Measurements from ENCODE around the gene RAB10.

GRCh38 chr2:26182887-26183630 lies 149.2 kb downstream of the RAB10 start:
- TF ChIP-seq POLR2AphosphoS5 (IDR thresholded peaks at IDR 0.05; ENCODE audit: low read depth, low read length) (no peak), SIN3A (IDR thresholded peaks at IDR 0.05; ENCODE audit: borderline replicate concordance, insufficient read depth, low read length) (no peak), REST (IDR thresholded peaks at IDR 0.05; ENCODE audit: insufficient read depth in 1 of 2, low read depth in 2 of 2, low read length in 2 of 2) (no peak), TAF1 (IDR thresholded peaks at IDR 0.05; ENCODE audit: borderline replicate concordance, insufficient read depth, low read length) (no peak), FOXP2 (optimal IDR thresholded peaks at IDR 0.05; ENCODE audit: borderline replicate concordance, extremely low read depth, extremely low read length, insufficient read depth) (no peak)

Measured in PFSK-1 (cell line).